Measurements from ENCODE around the gene TBPL1.

The TBPL1 gene

DNA sequence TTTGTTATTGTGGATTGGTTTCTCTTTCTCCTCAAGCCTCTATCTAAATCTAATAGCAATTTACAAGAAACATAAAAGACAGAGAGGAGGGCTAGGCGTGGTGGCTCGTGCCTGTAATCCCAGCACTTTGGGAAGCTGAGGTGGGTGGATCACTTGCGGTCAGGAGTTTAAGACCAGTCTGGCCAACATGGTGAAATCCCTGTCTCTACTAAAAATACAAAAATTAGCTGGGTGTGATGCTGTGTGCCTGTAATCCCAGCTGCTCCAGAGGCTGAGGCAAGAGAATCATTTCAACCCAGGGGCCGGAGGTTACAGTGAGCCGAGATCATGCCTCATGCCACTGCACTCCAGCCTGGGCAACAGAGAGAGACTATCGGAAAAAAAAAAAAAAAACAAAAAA is 52.8 kb downstream of the TBPL1 start:
- H3K27me3 ChIP-seq: peaks cover 53% of the 10 kb centered on the region
- no peak overlapping the region for H3K27ac ChIP-seq
- H3K4me3 ChIP-seq (ENCODE audit: low read depth in 1 of 2, low read length in 1 of 2): no peak overlapping the region
- TF ChIP-seq, protein P1, sequence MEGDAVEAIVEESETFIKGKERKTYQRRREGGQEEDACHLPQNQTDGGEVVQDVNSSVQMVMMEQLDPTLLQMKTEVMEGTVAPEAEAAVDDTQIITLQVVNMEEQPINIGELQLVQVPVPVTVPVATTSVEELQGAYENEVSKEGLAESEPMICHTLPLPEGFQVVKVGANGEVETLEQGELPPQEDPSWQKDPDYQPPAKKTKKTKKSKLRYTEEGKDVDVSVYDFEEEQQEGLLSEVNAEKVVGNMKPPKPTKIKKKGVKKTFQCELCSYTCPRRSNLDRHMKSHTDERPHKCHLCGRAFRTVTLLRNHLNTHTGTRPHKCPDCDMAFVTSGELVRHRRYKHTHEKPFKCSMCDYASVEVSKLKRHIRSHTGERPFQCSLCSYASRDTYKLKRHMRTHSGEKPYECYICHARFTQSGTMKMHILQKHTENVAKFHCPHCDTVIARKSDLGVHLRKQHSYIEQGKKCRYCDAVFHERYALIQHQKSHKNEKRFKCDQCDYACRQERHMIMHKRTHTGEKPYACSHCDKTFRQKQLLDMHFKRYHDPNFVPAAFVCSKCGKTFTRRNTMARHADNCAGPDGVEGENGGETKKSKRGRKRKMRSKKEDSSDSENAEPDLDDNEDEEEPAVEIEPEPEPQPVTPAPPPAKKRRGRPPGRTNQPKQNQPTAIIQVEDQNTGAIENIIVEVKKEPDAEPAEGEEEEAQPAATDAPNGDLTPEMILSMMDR (IDR thresholded peaks at IDR 0.05): no peak
- H3K9me3 ChIP-seq: no peaks in the 10 kb centered on the region
- no peaks in the 10 kb centered on the region for H3K36me3 ChIP-seq
- H3K4me1 ChIP-seq (ENCODE audit: control insufficient read depth in 1 of 2, insufficient read depth in 1 of 2, low read depth in 1 of 2, low read length in 1 of 2): no peaks in the 10 kb centered on the region

DNA sequence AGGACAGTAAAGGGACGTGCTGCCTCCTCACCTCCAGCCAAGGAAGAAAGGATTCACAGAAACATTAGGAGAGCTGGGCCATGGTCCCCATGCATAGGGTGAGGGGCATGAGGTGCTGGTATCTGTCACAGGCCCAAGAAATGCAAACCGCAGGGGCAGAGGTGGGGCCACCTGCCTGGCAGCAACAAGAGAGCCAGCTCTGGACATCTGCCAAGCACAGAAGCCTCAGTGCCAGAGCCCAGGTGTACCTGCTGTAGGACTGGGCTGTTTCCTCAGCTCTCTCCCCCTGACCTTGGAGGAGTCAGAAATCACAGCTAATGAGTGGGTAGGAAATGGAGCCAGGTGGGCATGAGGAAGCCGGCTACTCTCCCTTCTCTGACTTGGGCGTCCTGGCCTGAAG is 54.1 kb downstream of the TBPL1 start:
- Histone ChIP-seq H3K9me3 (no peaks in the 10 kb centered on the region), H3K27ac (no peak overlapping the region), H3K4me3 (ENCODE audit: low read depth in 1 of 2, low read length in 1 of 2) (no peak overlapping the region), H3K36me3 (no peaks in the 10 kb centered on the region), H3K4me1 (ENCODE audit: control insufficient read depth in 1 of 2, insufficient read depth in 1 of 2, low read depth in 1 of 2, low read length in 1 of 2) (no peaks in the 10 kb centered on the region), H3K27me3 (peaks cover 48% of the 10 kb centered on the region)
- TF ChIP-seq, protein P1 (IDR thresholded peaks at IDR 0.05): no peak

DNA sequence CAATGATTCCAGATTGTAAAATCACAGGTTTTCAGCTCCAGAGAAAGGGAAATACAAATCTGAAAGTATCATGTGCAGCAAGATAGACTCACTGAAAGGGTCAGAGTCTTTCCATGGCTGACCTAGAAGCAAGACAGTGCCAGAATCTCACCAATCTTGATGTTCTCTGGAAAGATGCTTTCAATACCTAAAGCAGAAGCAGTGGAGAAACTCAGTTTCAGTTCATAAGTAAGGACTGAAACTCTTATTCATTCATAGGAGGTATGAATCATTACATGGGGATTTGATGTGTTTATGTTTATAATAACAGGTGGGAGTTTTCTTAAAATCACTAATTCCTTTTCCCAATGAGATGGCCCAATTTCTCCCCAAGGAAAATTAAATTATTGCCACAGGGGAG is 56.9 kb downstream of the TBPL1 start:
- no peaks in the 10 kb centered on the region for H3K4me1 ChIP-seq (ENCODE audit: control insufficient read depth in 1 of 2, insufficient read depth in 1 of 2, low read depth in 1 of 2, low read length in 1 of 2)
- TF ChIP-seq, protein P1 (IDR thresholded peaks at IDR 0.05): no peak
- H3K9me3 ChIP-seq: no peaks in the 10 kb centered on the region
- H3K4me3 ChIP-seq (ENCODE audit: low read depth in 1 of 2, low read length in 1 of 2): no peak overlapping the region
- no peaks in the 10 kb centered on the region for H3K36me3 ChIP-seq
- H3K27me3 ChIP-seq: peaks cover 37% of the 10 kb centered on the region
- H3K27ac ChIP-seq: no peak overlapping the region

DNA sequence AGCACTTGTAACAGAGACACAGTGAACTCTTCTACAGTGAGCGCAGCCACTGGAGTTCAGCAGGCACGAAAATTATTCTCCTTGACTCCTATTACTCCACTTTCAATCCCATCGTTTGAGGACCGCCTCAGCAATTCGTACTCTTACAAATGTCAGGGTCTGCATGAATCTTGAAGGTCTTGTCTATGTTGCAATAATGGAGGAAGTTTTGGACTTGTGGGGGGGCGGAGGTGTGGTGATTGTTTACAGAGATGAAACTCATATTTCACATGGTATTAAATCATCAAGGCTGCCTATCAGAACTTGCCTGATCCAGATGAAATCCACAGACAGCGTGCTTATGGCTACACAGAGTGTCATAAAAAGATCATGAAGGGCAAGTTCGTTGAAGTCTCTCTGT is 57.4 kb downstream of the TBPL1 start:
- Histone ChIP-seq H3K4me1 (ENCODE audit: control insufficient read depth in 1 of 2, insufficient read depth in 1 of 2, low read depth in 1 of 2, low read length in 1 of 2) (no peaks in the 10 kb centered on the region), H3K27me3 (peaks cover 35% of the 10 kb centered on the region)
- TF ChIP-seq, protein P1 (IDR thresholded peaks at IDR 0.05): no peak

DNA sequence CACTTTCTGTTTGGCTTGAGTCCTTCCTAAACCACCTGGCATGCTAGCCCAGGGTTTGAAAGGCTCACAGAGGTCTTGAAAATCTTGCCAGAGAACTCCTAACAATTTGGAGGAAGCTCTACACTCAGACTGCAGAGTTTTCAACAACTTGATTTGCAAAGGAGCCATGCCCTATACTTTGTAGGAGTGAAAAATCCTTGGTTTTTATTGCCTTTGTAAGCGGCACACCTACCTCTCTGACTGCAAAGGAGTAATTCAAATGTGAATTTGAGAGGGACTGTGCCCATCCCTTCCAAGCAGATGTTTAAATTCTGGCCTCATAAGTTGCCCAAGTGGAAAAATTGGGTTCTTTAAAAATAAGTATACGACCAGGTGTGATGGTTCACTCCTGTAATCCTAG is 58.0 kb downstream of the TBPL1 start:
- no peak overlapping the region for H3K27ac ChIP-seq
- peaks cover 32% of the 10 kb centered on the region for H3K27me3 ChIP-seq
- H3K9me3 ChIP-seq: no peaks in the 10 kb centered on the region
- no peaks in the 10 kb centered on the region for H3K4me1 ChIP-seq (ENCODE audit: control insufficient read depth in 1 of 2, insufficient read depth in 1 of 2, low read depth in 1 of 2, low read length in 1 of 2)
- H3K36me3 ChIP-seq: no peaks in the 10 kb centered on the region
- no peak overlapping the region for H3K4me3 ChIP-seq (ENCODE audit: low read depth in 1 of 2, low read length in 1 of 2)
- TF ChIP-seq, protein P1 (IDR thresholded peaks at IDR 0.05): no peak

More for the DNA sequence above, 57.4 kb downstream of the TBPL1 start:
- H3K9me3 ChIP-seq: no peaks in the 10 kb centered on the region
- H3K4me3 ChIP-seq (ENCODE audit: low read depth in 1 of 2, low read length in 1 of 2): no peak overlapping the region
- H3K27ac ChIP-seq: no peak overlapping the region
- H3K36me3 ChIP-seq: no peaks in the 10 kb centered on the region

DNA sequence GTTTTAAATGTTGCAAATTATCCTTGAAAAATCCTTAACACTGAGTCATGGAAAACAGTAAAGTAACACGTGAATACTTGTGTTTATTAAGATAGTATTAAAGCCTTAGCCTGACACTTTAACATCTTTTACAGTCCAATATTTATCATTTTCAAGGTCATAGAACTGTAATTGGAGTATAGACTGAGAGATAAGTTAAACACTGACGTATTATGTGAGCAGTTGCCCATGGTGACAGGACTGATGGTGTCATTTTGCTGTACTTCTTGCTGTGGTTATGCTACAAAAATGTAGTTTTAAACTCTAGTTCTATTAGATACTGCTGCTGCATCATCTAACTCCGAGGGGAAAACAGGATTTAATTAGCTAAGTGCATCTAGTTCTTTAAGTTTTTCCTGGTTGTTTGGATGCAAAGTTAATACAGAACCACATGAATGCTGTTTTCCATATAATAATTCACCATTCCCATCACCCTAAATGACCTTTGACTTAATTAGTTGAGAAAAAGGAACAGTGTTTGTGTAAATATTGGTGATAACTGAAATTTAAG is 61.6 kb downstream of the TBPL1 start:
- Histone ChIP-seq H3K4me3 (ENCODE audit: low read depth in 1 of 2, low read length in 1 of 2) (no peak overlapping the region), H3K9me3 (no peaks in the 10 kb centered on the region), H3K27me3 (peaks cover 29% of the 10 kb centered on the region), H3K4me1 (ENCODE audit: control insufficient read depth in 1 of 2, insufficient read depth in 1 of 2, low read depth in 1 of 2, low read length in 1 of 2) (no peaks in the 10 kb centered on the region), H3K36me3 (no peaks in the 10 kb centered on the region), H3K27ac (no peak overlapping the region)
- TF ChIP-seq, protein P1 (IDR thresholded peaks at IDR 0.05): no peak
